Measurements from ENCODE around the gene NAPSA.
"Not testable (repeated sequence)": the region's sequence is repeated elsewhere in the genome, so short reads cannot be mapped to it uniquely, and the experiment has no call there.

The NAPSA gene

GRCh38 chr19:50365434-50366306 lies at the start of gene NAPSA:
TSS of gene NAPSA (minus strand) at chr19:50365639. CDS start at chr19:50365621, 18 bp downstream.
- DNase-seq: no peak

GRCh38 chr19:50413531-50413930 lies 48.1 kb upstream of the NAPSA start:
- no peak for DNase-seq

GRCh38 chr19:50413096-50413495 lies 47.7 kb upstream of the NAPSA start:
- no peak for DNase-seq

- DNase-seq: no peak
Observed at GRCh38 chr19:50412419-50412818, 47.0 kb upstream of the NAPSA start.

- no peak for DNase-seq
Observed at GRCh38 chr19:50410109-50410508, 44.7 kb upstream of the NAPSA start.

- no peak for DNase-seq
Observed at GRCh38 chr19:50409347-50409746, 43.9 kb upstream of the NAPSA start.

GRCh38 chr19:50406829-50407228 lies 41.4 kb upstream of the NAPSA start:
- DNase-seq: no peak

- no peak for DNase-seq
Observed at GRCh38 chr19:50406156-50406820, 40.8 kb upstream of the NAPSA start.

GRCh38 chr19:50402544-50403301 lies 37.3 kb upstream of the NAPSA start:
- DNase-seq: no peak

GRCh38 chr19:50401605-50402450 lies 36.4 kb upstream of the NAPSA start:
- no peak for DNase-seq

- DNase-seq: no peak
Observed at GRCh38 chr19:50399368-50399745, 33.9 kb upstream of the NAPSA start.

- no peak for DNase-seq
Observed at GRCh38 chr19:50398675-50399367, 33.4 kb upstream of the NAPSA start.

- no peak for DNase-seq
Observed at GRCh38 chr19:50394017-50394416, 28.6 kb upstream of the NAPSA start.

GRCh38 chr19:50393589-50393988 lies 28.1 kb upstream of the NAPSA start:
- no peak for DNase-seq

- no peak for DNase-seq
Observed at GRCh38 chr19:50392759-50393158, 27.3 kb upstream of the NAPSA start.

- not testable (repeated sequence) for DNase-seq
Observed at GRCh38 chr19:50390952-50391351, 25.5 kb upstream of the NAPSA start.

GRCh38 chr19:50390295-50390694 lies 24.9 kb upstream of the NAPSA start:
- DNase-seq: not testable (repeated sequence)

- no peak for DNase-seq
Observed at GRCh38 chr19:50387868-50388245, 22.4 kb upstream of the NAPSA start.

GRCh38 chr19:50387176-50387867 lies 21.9 kb upstream of the NAPSA start:
- peak; percentile 71 for DNase-seq

GRCh38 chr19:50384685-50385535 lies 19.5 kb upstream of the NAPSA start:
- DNase-seq: no peak

Measured in CD4-positive, alpha-beta T cell treated with Interferon gamma for 1 hour (primary cell).